GM13977 (cell line): Measurements from ENCODE around the gene SHISA7.

Experiments used
- DNase-seq: peaks from one replicate; pipeline ENCODE4 v3.0.0; 2012; ENCODE audit warnings: low spot score
- in situ Hi-C: fragments of 300-500 bp; cut with MboI; formaldehyde crosslinking; loops from one replicate; pipeline ENCODE4 v1.12.0; 2022; ENCODE audit warnings: low sequenced_read_pairs, low pct_unique_long_range_greater_than_20kb, mixed read lengths, inconsistent platforms; ENCODE audit not compliant: unreplicated experiment
- TF ChIP-seq, protein P1 (sequence below): IDR thresholded peaks from 2 replicates; pipeline ENCODE4 v1.5.1; 2012; ENCODE audit warnings: mild to moderate bottlenecking, control low read depth; ENCODE audit not compliant: insufficient read depth; ENCODE audit errors: extremely low read depth, missing control alignments

SHISA7 gene

GRCh38 chr19:55488986-55489710, 46.0 kb upstream of the SHISA7 start:
- DNase-seq, result no peak
- in situ Hi-C loops, result no loop called here
- TF ChIP-seq, protein P1, sequence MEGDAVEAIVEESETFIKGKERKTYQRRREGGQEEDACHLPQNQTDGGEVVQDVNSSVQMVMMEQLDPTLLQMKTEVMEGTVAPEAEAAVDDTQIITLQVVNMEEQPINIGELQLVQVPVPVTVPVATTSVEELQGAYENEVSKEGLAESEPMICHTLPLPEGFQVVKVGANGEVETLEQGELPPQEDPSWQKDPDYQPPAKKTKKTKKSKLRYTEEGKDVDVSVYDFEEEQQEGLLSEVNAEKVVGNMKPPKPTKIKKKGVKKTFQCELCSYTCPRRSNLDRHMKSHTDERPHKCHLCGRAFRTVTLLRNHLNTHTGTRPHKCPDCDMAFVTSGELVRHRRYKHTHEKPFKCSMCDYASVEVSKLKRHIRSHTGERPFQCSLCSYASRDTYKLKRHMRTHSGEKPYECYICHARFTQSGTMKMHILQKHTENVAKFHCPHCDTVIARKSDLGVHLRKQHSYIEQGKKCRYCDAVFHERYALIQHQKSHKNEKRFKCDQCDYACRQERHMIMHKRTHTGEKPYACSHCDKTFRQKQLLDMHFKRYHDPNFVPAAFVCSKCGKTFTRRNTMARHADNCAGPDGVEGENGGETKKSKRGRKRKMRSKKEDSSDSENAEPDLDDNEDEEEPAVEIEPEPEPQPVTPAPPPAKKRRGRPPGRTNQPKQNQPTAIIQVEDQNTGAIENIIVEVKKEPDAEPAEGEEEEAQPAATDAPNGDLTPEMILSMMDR, result no peak

DNA sequence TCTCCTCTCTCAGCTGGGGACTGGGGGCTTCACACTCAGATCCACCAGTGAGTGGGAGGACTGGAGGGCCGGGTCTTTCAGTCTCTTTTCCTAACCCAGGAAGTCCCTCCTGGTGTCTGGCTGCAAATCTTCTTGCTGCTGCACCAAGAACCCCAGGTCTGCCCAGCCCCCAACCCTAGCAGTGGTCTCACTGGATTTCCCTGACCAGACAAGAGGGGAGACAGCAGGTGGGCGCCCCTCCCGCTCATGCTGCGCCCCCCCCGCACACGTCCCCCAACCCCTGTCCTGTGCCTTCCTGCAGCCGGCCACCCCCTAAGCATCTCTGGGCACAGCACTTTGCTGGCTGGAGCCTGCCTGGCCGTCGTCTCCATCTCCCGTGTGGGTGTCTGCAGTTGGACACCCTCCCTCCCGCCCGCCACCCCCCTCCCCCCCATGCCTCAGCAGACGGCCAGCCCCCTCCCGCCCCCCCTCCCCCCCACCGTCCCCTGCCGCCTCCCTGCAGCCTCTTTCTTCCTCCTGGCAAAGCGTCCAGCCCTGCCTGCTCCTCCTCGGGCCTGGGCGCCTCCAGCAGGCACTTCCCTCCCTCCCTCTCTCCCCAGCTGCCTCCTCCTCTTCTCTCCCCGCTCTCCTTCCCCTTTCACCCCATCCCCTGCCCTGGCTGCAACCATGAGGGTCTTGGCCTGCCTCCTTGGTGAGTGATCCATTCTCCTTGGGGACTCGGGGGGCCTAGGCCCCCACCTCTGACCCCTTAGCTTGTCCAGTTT, 45.0 kb upstream of the SHISA7 start, which contains the start of gene SSC5D:
SSC5D (plus strand) TSS at position 513 of the 764 bp plus-strand sequence; CDS start at position 667, 154 bp downstream.
- in situ Hi-C loops, result no loop called here
- TF ChIP-seq, protein P1, result no peak
- DNase-seq, result no peak

DNA sequence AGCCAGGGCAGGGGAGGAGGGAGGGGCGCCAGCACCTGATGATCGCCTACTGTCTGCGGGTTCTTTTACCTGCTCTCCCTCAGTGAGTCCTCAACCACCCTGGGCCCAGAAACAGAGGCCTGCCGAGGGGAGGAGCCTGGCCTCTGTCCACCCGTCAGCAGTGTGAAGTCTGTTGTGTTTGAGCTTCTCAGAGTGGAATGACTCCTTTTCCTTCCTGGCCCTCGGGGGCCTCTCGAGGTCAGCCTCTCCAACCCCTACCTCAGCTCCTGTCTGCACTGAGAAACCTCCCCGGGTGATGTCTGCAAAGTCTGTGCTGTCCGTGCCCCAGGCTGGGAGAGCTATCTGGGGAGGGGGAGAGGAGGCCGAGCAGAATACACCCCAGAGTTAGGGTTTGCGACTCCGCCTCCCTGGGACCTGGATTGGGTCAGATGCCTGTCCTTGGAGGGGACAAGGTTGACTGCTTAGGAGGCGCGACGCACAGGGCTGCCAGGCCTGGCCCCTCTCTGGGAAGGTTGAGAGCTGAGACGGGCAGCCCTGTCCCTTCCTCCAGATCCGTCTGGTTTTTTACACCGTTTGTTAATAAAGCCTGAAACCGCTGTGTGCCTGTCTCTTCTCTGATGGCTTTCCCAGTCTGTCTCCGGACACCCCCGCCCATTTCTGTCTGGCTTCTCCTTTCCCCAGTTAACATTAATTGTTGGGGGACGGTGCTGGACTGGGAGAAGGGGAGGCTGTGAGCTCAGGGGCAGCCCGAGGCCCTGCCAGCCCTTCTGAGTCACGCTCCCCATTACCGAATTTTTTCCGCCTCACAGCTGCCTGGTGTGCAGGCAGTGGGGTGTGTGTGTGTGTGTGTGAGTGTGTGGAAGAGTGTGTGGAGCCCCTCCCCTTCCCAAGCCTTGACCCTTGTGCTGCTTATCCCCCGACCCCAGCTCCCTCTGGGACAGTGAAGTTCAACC, 44.1 kb upstream of the SHISA7 start:
- in situ Hi-C loops, result no loop called here
- no peak for DNase-seq
- TF ChIP-seq, protein P1, result no peak

DNA sequence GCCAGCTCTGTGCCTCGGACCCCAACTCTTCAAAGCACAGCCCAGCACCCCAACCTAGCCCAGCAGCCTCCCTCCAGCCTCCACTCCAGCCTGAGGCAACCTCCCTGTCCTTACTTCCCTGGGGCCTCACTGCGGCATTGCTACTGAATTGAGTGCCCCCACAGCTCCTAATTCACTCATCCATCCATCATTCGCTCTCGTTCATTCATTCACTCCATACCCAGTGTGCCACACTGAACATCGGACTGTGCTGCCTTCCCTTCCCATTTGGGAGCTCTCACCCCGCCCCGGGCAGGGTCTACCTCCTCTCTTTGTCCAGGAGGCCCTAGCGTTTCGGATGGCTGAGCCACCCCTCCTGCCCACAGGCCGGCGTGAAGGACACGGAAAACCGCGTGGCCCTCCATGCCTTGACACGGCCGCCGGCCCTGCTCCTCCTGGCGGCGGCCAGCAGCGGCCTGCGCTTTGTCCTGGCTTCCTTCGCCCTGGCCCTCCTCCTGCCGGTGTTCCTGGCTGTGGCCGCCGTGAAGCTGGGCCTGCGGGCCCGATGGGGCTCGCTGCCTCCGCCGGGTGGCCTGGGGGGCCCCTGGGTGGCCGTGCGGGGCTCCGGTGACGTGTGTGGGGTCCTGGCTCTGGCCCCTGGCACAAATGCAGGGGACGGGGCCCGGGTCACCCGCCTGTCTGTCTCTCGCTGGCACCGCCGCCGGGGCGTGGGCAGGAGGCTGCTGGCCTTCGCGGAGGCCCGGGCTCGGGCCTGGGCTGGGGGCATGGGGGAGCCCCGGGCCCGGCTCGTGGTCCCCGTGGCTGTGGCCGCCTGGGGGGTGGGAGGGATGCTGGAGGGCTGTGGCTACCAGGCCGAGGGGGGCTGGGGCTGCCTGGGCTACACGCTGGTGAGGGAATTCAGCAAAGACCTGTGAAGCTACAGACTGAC, 43.2 kb upstream of the SHISA7 start:
- TF ChIP-seq, protein P1, result no peak
- in situ Hi-C loops, result no loop called here
- DNase-seq, result no peak

DNA sequence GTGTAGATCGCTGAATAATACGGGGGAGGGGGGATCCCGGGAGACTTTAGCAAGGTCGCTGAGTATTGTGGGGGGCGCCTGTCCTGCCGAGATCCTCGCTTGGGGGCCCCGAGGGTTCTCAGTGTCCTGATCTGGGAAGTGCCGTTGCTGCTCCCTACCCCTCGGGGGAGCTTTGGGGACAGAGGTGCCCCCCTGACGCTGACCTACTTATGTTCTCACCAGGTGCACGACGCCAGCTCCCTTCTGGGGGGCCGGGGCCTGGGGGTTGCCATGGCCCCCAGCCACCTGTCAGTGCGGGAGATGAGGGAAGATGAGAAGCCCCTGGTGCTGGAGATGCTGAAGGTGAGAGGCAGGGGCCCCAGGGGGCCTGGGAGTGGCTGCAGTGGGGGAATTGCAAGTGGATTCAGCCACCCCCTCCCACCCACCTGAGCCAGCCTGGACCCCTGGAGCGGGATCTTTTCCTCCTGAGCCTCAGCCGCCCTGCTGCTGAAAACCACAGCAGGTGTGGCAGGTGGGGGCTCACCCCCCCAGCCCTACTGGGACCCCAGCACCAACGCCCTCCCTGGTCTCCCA, 42.4 kb upstream of the SHISA7 start:
- DNase-seq, result no peak
- in situ Hi-C loops, result no loop called here

More for the DNA sequence above, 42.4 kb upstream of the SHISA7 start:
- TF ChIP-seq, protein P1, result no peak
